Measurements from ENCODE around the gene TRANK1. TPM values are rescaled to one million over a fixed set of nuclear protein-coding genes. Genes with fewer than 3 reads are reported as not detected.
A peak's percentile ranks its signal among the peaks of the same experiment; 100 is the strongest.

Gene TRANK1
- total RNA-seq, 2 experiments from 2014 or later = 39.2 to 44.8 TPM

GRCh38 chr3:36945333-36945980 lies 603 bp upstream of the TRANK1 start:
- intact Hi-C loops (cut with DNase I, micrococcal nuclease) = loop anchor here (1.0 to 2.0 kb wide), 3 partner anchors 13 to 45 kb away; no protein-coding TSS in a partner anchor
- H3K4me3 Mint-ChIP-seq = peak overlapping the region; percentile 95
- Histone ChIP-seq H3K9me3 (ENCODE audit: control insufficient read depth in 1 of 2, insufficient read depth in 1 of 2, low read length in 2 of 2) (peaks cover 0 to 11% of the 10 kb centered on the region in 2 experiments), H3K36me3 (ENCODE audit: insufficient read depth, low read length) (no peaks in the 10 kb centered on the region), H3K27ac (ENCODE audit: low read depth in 1 of 2, low read length in 2 of 2) (no peak overlapping the region), H3K4me1 (ENCODE audit: insufficient read depth, low read length) (peaks cover 22% of the 10 kb centered on the region), H3K4me3 (ENCODE audit: low read length) (peak overlapping the region; percentile 79), H3K27me3 (ENCODE audit: control insufficient read depth in 1 of 2, insufficient read depth in 2 of 2, low read length in 2 of 2) (no peaks in the 10 kb centered on the region)
- H3K4me1 Mint-ChIP-seq (ENCODE audit: low read depth) = peaks cover 21% of the 10 kb centered on the region
- H3K9me3 Mint-ChIP-seq = peaks cover 6% of the 10 kb centered on the region
- ChIA-PET POLR2A (interaction anchor here (0.7 to 3.3 kb wide), 12 partner anchors 11 to 77 kb away, joined by 3 to 67 read pairs (median 7); partner anchors contain the start of genes EPM2AIP1 and MLH1), CTCF (interaction anchor here (1.4 to 3.5 kb wide), 3 partner anchors 13 to 77 kb away, joined by 6 to 19 read pairs (median 8); no protein-coding TSS in a partner anchor)
- H3K36me3 Mint-ChIP-seq (ENCODE audit: low read depth) = no peaks in the 10 kb centered on the region
- no peaks in the 10 kb centered on the region for H3K27me3 Mint-ChIP-seq
- H3K27ac Mint-ChIP-seq = peak overlapping the region; percentile 85
- ATAC-seq (ENCODE audit: poor library complexity) (no peak), DNase-seq (peak in 1 of 14 experiments; percentile 6)
- no peak for TF ChIP-seq CTCF (IDR thresholded peaks at IDR 0.05)

GRCh38 chr3:36944012-36944640 lies 728 bp downstream of the TRANK1 start:
- Histone ChIP-seq H3K27ac (ENCODE audit: low read depth in 1 of 2, low read length in 2 of 2) (peak overlapping the region in 1 of 2 donors; percentile 61), H3K36me3 (ENCODE audit: insufficient read depth, low read length) (no peaks in the 10 kb centered on the region), H3K4me3 (ENCODE audit: low read length) (peak overlapping the region; percentile 79), H3K4me1 (ENCODE audit: insufficient read depth, low read length) (peaks cover 22% of the 10 kb centered on the region), H3K27me3 (ENCODE audit: control insufficient read depth in 1 of 2, insufficient read depth in 2 of 2, low read length in 2 of 2) (no peaks in the 10 kb centered on the region), H3K9me3 (ENCODE audit: control insufficient read depth in 1 of 2, insufficient read depth in 1 of 2, low read length in 2 of 2) (peaks cover 0 to 11% of the 10 kb centered on the region in 2 experiments)
- ChIA-PET POLR2A (interaction anchor here (0.6 to 3.3 kb wide), 17 partner anchors 10 to 1577 kb away, joined by 3 to 67 read pairs (median 7); partner anchors contain the start of genes EPM2AIP1 and MLH1), CTCF (interaction anchor here (0.8 to 3.5 kb wide), 4 partner anchors 14 to 75 kb away, joined by 3 to 19 read pairs (median 7); partner anchors contain the start of genes EPM2AIP1 and MLH1)
- TF ChIP-seq CTCF (IDR thresholded peaks at IDR 0.05) = no peak
- Mint-ChIP-seq H3K9me3 (peaks cover 4% of the 10 kb centered on the region), H3K36me3 (ENCODE audit: low read depth) (no peaks in the 10 kb centered on the region), H3K27ac (peak overlapping the region; percentile 73), H3K4me1 (ENCODE audit: low read depth) (peaks cover 21% of the 10 kb centered on the region), H3K27me3 (no peaks in the 10 kb centered on the region), H3K4me3 (peak overlapping the region; percentile 89)
- intact Hi-C loops (cut with DNase I, micrococcal nuclease) = loop anchor here (2.0 to 5.0 kb wide), 3 partner anchors 31 to 47 kb away; no protein-coding TSS in a partner anchor
- peak; percentile 2 to 55 (median 22) for DNase-seq
- peak; percentile 35 for ATAC-seq (ENCODE audit: poor library complexity)

- no peak overlapping the region for H3K27ac ChIP-seq (ENCODE audit: low read depth in 1 of 2, low read length in 2 of 2)
- H3K4me1 Mint-ChIP-seq (ENCODE audit: low read depth) = peaks cover 21% of the 10 kb centered on the region
- H3K27ac Mint-ChIP-seq = peak overlapping the region; percentile 73
- intact Hi-C loops (cut with DNase I, micrococcal nuclease) = loop anchor here in 1 of 2 experiments (5.0 kb wide), 1 partner anchor 36 kb away; no protein-coding TSS in a partner anchor
- H3K27me3 Mint-ChIP-seq = no peaks in the 10 kb centered on the region
- no peaks in the 10 kb centered on the region for H3K36me3 ChIP-seq (ENCODE audit: insufficient read depth, low read length)
- H3K9me3 ChIP-seq (ENCODE audit: control insufficient read depth in 1 of 2, insufficient read depth in 1 of 2, low read length in 2 of 2) = peaks cover 0 to 11% of the 10 kb centered on the region in 2 experiments
- no peaks in the 10 kb centered on the region for H3K27me3 ChIP-seq (ENCODE audit: control insufficient read depth in 1 of 2, insufficient read depth in 2 of 2, low read length in 2 of 2)
- CTCF ChIA-PET = interaction anchor here (0.8 to 3.5 kb wide), 4 partner anchors 15 to 75 kb away, joined by 3 to 19 read pairs (median 7); partner anchors contain the start of genes EPM2AIP1 and MLH1
- peak overlapping the region; percentile 79 for H3K4me3 ChIP-seq (ENCODE audit: low read length)
- DNase-seq = no peak
- POLR2A ChIA-PET = interaction anchor here (0.6 to 3.3 kb wide), 8 partner anchors 11 to 1576 kb away, joined by 3 to 67 read pairs (median 10); partner anchors contain the start of genes EPM2AIP1 and MLH1
- H3K9me3 Mint-ChIP-seq = peaks cover 3% of the 10 kb centered on the region
- H3K4me1 ChIP-seq (ENCODE audit: insufficient read depth, low read length) = peaks cover 22% of the 10 kb centered on the region
- peak overlapping the region; percentile 89 for H3K4me3 Mint-ChIP-seq
- no peak for TF ChIP-seq CTCF (IDR thresholded peaks at IDR 0.05)
- H3K36me3 Mint-ChIP-seq (ENCODE audit: low read depth) = no peaks in the 10 kb centered on the region
- no peak for ATAC-seq (ENCODE audit: poor library complexity)
Measured at GRCh38 chr3:36943601-36944000, 1.3 kb downstream of the TRANK1 start.
